H9 (cell line): ENCODE measurements around the gene TTC9B. TPM values are rescaled to one million over a fixed set of nuclear protein-coding genes. Genes with fewer than 3 reads are reported as not detected.

Experiments used
- DNase-seq: peaks from one replicate; pipeline ENCODE4 v3.0.0-alpha.2; 2017
- H2AFZ ChIP-seq: one replicate; pipeline ENCODE4 v1.6.1; 2013; ENCODE audit warnings: mild to moderate bottlenecking, low read length, control low read depth, moderate library complexity
- H2AK5ac ChIP-seq: 2 replicates; pipeline ENCODE4 v1.6.1; 2013; ENCODE audit warnings: low read length, control low read depth, mixed read lengths; ENCODE audit not compliant: insufficient read length
- H2BK120ac ChIP-seq: one replicate; pipeline ENCODE4 v1.6.1; 2013; ENCODE audit warnings: low read depth, mild to moderate bottlenecking, low read length, control low read depth, inconsistent platforms; ENCODE audit not compliant: poor library complexity, severe bottlenecking
- H2BK12ac ChIP-seq: 2 replicates; pipeline ENCODE4 v1.6.1; 2013; ENCODE audit warnings: low read length, control low read depth, mixed read lengths, low read depth; ENCODE audit not compliant: insufficient read length
- H2BK15ac ChIP-seq: 2 replicates; pipeline ENCODE4 v1.6.1; 2013; ENCODE audit warnings: low read depth, low read length, control low read depth
- H2BK20ac ChIP-seq: one replicate; pipeline ENCODE4 v1.6.1; 2013; ENCODE audit warnings: low read depth, mild to moderate bottlenecking, low read length, control low read depth, inconsistent platforms; ENCODE audit not compliant: poor library complexity, severe bottlenecking
- H2BK5ac ChIP-seq: 2 replicates; pipeline ENCODE4 v1.6.1; 2013; ENCODE audit warnings: low read length, control low read depth, mixed read lengths; ENCODE audit not compliant: insufficient read length
- H3K14ac ChIP-seq: 2 replicates; pipeline ENCODE4 v1.6.1; 2013; ENCODE audit warnings: low read length, control low read depth; ENCODE audit not compliant: insufficient read depth
- H3K18ac ChIP-seq: 2 replicates; pipeline ENCODE4 v1.6.1; 2013; ENCODE audit warnings: low read depth, mild to moderate bottlenecking, mixed read lengths, low read length, control low read depth; ENCODE audit not compliant: insufficient read length
- H3K23ac ChIP-seq: 2 replicates; pipeline ENCODE4 v1.6.1; 2013; ENCODE audit warnings: low read length, control low read depth, mixed read lengths, low read depth; ENCODE audit not compliant: insufficient read length
- H3K23me2 ChIP-seq: 2 replicates; pipeline ENCODE4 v1.6.1; 2013; ENCODE audit warnings: low read depth, mild to moderate bottlenecking, mixed read lengths, low read length, control low read depth; ENCODE audit not compliant: insufficient read length, poor library complexity, severe bottlenecking
- H3K27ac ChIP-seq: 2 replicates; pipeline ENCODE4 v1.5.1; 2013; ENCODE audit warnings: low read length, control low read depth, mixed read lengths, low read depth; ENCODE audit not compliant: insufficient read length
- H3K27me3 ChIP-seq: 2 replicates; pipeline ENCODE4 v1.6.1; 2013; ENCODE audit warnings: low read length, control low read depth, inconsistent platforms; ENCODE audit not compliant: insufficient read depth
- H3K4ac ChIP-seq: 2 replicates; pipeline ENCODE4 v1.6.1; 2013; ENCODE audit warnings: low read depth, mild to moderate bottlenecking, control low read depth, inconsistent platforms, low read length, moderate library complexity
- H3K4me1 ChIP-seq: 2 replicates; pipeline ENCODE4 v1.6.1; 2013; ENCODE audit warnings: low read length, control low read depth, inconsistent platforms; ENCODE audit not compliant: insufficient read depth
- H3K4me2 ChIP-seq: 2 replicates; pipeline ENCODE4 v1.6.1; 2013; ENCODE audit warnings: low read length, control low read depth, mixed read lengths; ENCODE audit not compliant: insufficient read length, insufficient read depth
- H3K56ac ChIP-seq: 2 replicates; pipeline ENCODE4 v1.6.1; 2013; ENCODE audit warnings: low read depth, mild to moderate bottlenecking, mixed read lengths, low read length, control low read depth; ENCODE audit not compliant: insufficient read length
- H3K79me1 ChIP-seq: 2 replicates; pipeline ENCODE4 v1.6.1; 2013; ENCODE audit warnings: low read depth, mild to moderate bottlenecking, moderate library complexity, low read length, control low read depth, inconsistent platforms; ENCODE audit not compliant: insufficient read depth, poor library complexity, severe bottlenecking
- H3K79me2 ChIP-seq: 2 replicates; pipeline ENCODE4 v1.6.1; 2013; ENCODE audit warnings: low read length, control low read depth, inconsistent platforms; ENCODE audit not compliant: insufficient read depth
- H3K9ac ChIP-seq: 2 replicates; pipeline ENCODE4 v1.6.1; 2013; ENCODE audit warnings: low read length, control low read depth, mixed read lengths; ENCODE audit not compliant: insufficient read length; ENCODE audit errors: extremely low read depth
- H3K9me3 ChIP-seq: one replicate; pipeline ENCODE4 v1.6.1; 2013; ENCODE audit warnings: low read depth, low read length, inconsistent platforms; ENCODE audit not compliant: control insufficient read depth
- H3T11ph ChIP-seq: one replicate; pipeline ENCODE4 v1.6.1; 2013; ENCODE audit warnings: mild to moderate bottlenecking, low read length, control low read depth, inconsistent platforms
- H4K20me1 ChIP-seq: one replicate; pipeline ENCODE4 v1.6.1; 2013; ENCODE audit not compliant: control insufficient read depth, insufficient read length, insufficient read depth
- H4K5ac ChIP-seq: 2 replicates; pipeline ENCODE4 v1.6.1; 2013; ENCODE audit warnings: low read depth, mild to moderate bottlenecking, mixed read lengths, low read length, control low read depth; ENCODE audit not compliant: insufficient read length
- H4K8ac ChIP-seq: replicated peaks from 2 replicates; pipeline ENCODE4 v1.6.1; 2013; ENCODE audit warnings: low read length, control low read depth, mixed read lengths, low read depth; ENCODE audit not compliant: insufficient read length
- H4K91ac ChIP-seq: 2 replicates; pipeline ENCODE4 v1.6.1; 2013; ENCODE audit warnings: low read depth, mild to moderate bottlenecking, moderate library complexity, mixed read lengths, low read length, control low read depth; ENCODE audit not compliant: insufficient read length
- H3K27ac Mint-ChIP-seq, 3 experiments: 2 replicates in 2 of 3; 3 replicates in 1 of 3; pipeline ENCODE4 v1.8.0; 2020 to 2021; ENCODE audit warnings: mixed read lengths in 3 of 3, mild to moderate bottlenecking in 1 of 3, moderate library complexity in 1 of 3
- H3K27me3 Mint-ChIP-seq: 2 replicates; pipeline ENCODE4 v1.8.0; 2021; ENCODE audit warnings: low read depth, mild to moderate bottlenecking, moderate library complexity, mixed read lengths
- H3K36me3 Mint-ChIP-seq, 3 experiments: 2 replicates in 2 of 3; 3 replicates in 1 of 3; pipeline ENCODE4 v1.8.0; 2020 to 2021; ENCODE audit warnings: low read depth in 3 of 3, mixed read lengths in 3 of 3; ENCODE audit not compliant: insufficient read depth in 1 of 3
- H3K4me1 Mint-ChIP-seq, 2 experiments: 2 replicates each; pipeline ENCODE4 v1.8.0; 2020; ENCODE audit warnings: mixed read lengths in 2 of 2
- H3K4me3 Mint-ChIP-seq, 2 experiments: 2 replicates in 1 of 2; 3 replicates in 1 of 2; pipeline ENCODE4 v1.8.0; 2020 to 2021; ENCODE audit warnings: mild to moderate bottlenecking in 2 of 2, mixed read lengths in 2 of 2, moderate library complexity in 1 of 2
- H3K9me3 Mint-ChIP-seq, 2 experiments: 2 replicates in 1 of 2; 3 replicates in 1 of 2; pipeline ENCODE4 v1.8.0; 2020; ENCODE audit warnings: mild to moderate bottlenecking in 2 of 2, mixed read lengths in 2 of 2, moderate library complexity in 1 of 2
- WGBS: extraction: QIAGEN DNeasy Blood & Tissue Kit; methylation state at CpG from one replicate; pipeline ENCODE4 v1.1.7; 2013; ENCODE audit warnings: missing lambda C conversion rate, low lambda C conversion rate, mixed read lengths; ENCODE audit not compliant: insufficient read length; ENCODE audit errors: extremely low coverage; 5-methylcytosine and 5-hydroxymethylcytosine counted together
- total RNA-seq: library from RNA; stranded (reverse); gene quantifications from 2 replicates; pipeline ENCODE4 v1.2.1, GENCODE V29; 2021
- TF ChIP-seq, protein P1 (sequence below): fragments of 200-600 bp; sonication (generic); conservative IDR thresholded peaks from 3 replicates; pipeline ENCODE4 v1.8.0; 2021; ENCODE audit warnings: antibody characterized with exemption, mild to moderate bottlenecking

TTC9B gene
- total RNA-seq, 1 experiment from 2014 or later, result 0.15 TPM

- H2BK20ac ChIP-seq, result no peak overlapping the region
- peaks cover 2% of the 10 kb centered on the region for H4K20me1 ChIP-seq
- no peak overlapping the region for H4K8ac ChIP-seq
- H3K4me2 ChIP-seq, result no peak overlapping the region
- H3K4me3 Mint-ChIP-seq, result no peak overlapping the region
- H3K4me1 Mint-ChIP-seq, result peaks cover 16 to 19% of the 10 kb centered on the region in 2 experiments
- H3K18ac ChIP-seq, result no peak overlapping the region
- H3K4me1 ChIP-seq, result peaks cover 2% of the 10 kb centered on the region; the same call in 1 of the 2 replicates
- H4K5ac ChIP-seq, result no peak overlapping the region
- no peak overlapping the region for H3K27ac ChIP-seq
- H3K4ac ChIP-seq, result no peak overlapping the region
- no CpG with 5 or more reads among the region's 8 CpGs for WGBS
- no peaks in the 10 kb centered on the region for H3K23me2 ChIP-seq
- H4K91ac ChIP-seq, result no peak overlapping the region
- H2BK15ac ChIP-seq, result no peak overlapping the region
- DNase-seq, result no peak
- H3K9ac ChIP-seq, result no peak overlapping the region
- no peak overlapping the region for H3T11ph ChIP-seq
- no peaks in the 10 kb centered on the region for H3K79me1 ChIP-seq
- no peak overlapping the region for H2BK120ac ChIP-seq
- H3K9me3 ChIP-seq, result no peaks in the 10 kb centered on the region
- H3K56ac ChIP-seq, result no peak overlapping the region
- H3K27me3 ChIP-seq, result no peaks in the 10 kb centered on the region
- no peak overlapping the region for H2AFZ ChIP-seq
- no peak overlapping the region for H3K23ac ChIP-seq
- H3K9me3 Mint-ChIP-seq, result no peaks in the 10 kb centered on the region
- no peak overlapping the region for H3K27ac Mint-ChIP-seq
- H3K36me3 Mint-ChIP-seq, result peaks cover 19 to 50% (median 40%) of the 10 kb centered on the region in 3 experiments
- H3K79me2 ChIP-seq, result no peaks in the 10 kb centered on the region
- no peak overlapping the region for H2BK5ac ChIP-seq
- no peaks in the 10 kb centered on the region for H3K27me3 Mint-ChIP-seq
- H3K14ac ChIP-seq, result no peak overlapping the region
- H2BK12ac ChIP-seq, result no peak overlapping the region
- TF ChIP-seq, protein P1, sequence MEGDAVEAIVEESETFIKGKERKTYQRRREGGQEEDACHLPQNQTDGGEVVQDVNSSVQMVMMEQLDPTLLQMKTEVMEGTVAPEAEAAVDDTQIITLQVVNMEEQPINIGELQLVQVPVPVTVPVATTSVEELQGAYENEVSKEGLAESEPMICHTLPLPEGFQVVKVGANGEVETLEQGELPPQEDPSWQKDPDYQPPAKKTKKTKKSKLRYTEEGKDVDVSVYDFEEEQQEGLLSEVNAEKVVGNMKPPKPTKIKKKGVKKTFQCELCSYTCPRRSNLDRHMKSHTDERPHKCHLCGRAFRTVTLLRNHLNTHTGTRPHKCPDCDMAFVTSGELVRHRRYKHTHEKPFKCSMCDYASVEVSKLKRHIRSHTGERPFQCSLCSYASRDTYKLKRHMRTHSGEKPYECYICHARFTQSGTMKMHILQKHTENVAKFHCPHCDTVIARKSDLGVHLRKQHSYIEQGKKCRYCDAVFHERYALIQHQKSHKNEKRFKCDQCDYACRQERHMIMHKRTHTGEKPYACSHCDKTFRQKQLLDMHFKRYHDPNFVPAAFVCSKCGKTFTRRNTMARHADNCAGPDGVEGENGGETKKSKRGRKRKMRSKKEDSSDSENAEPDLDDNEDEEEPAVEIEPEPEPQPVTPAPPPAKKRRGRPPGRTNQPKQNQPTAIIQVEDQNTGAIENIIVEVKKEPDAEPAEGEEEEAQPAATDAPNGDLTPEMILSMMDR, result no peak
- H2AK5ac ChIP-seq, result no peak overlapping the region
Measured at GRCh38 chr19:40256512-40256911, 38.3 kb upstream of the TTC9B start.
